Keratinocyte (primary cell): ENCODE measurements around the gene LSAMP. TPM values are rescaled to one million over a fixed set of nuclear protein-coding genes. Genes with fewer than 3 reads are reported as not detected.

ENCODE experiments used
- DNase-seq: peaks from one replicate; pipeline ENCODE4 v3.0.0-alpha.2; 2011; ENCODE audit warnings: low read depth, missing footprints, low spot score
- FAIRE-seq: peaks from 2 replicates; lab custom pipeline; 2011; peaks lifted over from hg19 to GRCh38; lab: Jason Lieb, UNC
- H2AFZ ChIP-seq: 2 replicates; pipeline ENCODE4 v1.6.0; 2012; ENCODE audit warnings: low read length, control low read depth, inconsistent platforms; ENCODE audit not compliant: control insufficient read depth
- H3K27ac ChIP-seq: 2 replicates; pipeline ENCODE4 v1.5.1; 2011; ENCODE audit warnings: low read length; ENCODE audit not compliant: control insufficient read depth, insufficient read depth
- H3K27me3 ChIP-seq: 3 replicates; pipeline ENCODE4 v1.6.0; 2011; ENCODE audit warnings: low read length; ENCODE audit not compliant: control insufficient read depth, insufficient read depth; ENCODE audit errors: extremely low read depth
- H3K36me3 ChIP-seq, 2 experiments: 2 replicates in 1 of 2; 3 replicates in 1 of 2; pipeline ENCODE4 v1.5.1; 2011; ENCODE audit warnings: low read length in 2 of 2, mild to moderate bottlenecking in 1 of 2; ENCODE audit not compliant: control insufficient read depth in 2 of 2, insufficient read depth in 2 of 2; ENCODE audit errors: extremely low read depth in 1 of 2
- H3K4me1 ChIP-seq: 3 replicates; pipeline ENCODE4 v1.5.1; 2011; ENCODE audit warnings: low read length; ENCODE audit not compliant: control insufficient read depth, insufficient read depth; ENCODE audit errors: extremely low read depth
- H3K4me2 ChIP-seq: 3 replicates; pipeline ENCODE4 v1.6.0; 2011; ENCODE audit warnings: low read depth, low read length; ENCODE audit not compliant: control insufficient read depth, insufficient read depth; ENCODE audit errors: extremely low read depth
- H3K4me3 ChIP-seq, 3 experiments: fragments of 200-600 bp in 1 of 3; sonication (generic) in 1 of 3; 2 replicates in 2 of 3; 3 replicates in 1 of 3; pipeline ENCODE4 v1.5.1; 2011 to 2016; ENCODE audit warnings: low read length in 3 of 3, mild to moderate bottlenecking in 3 of 3, control low read depth in 2 of 3, inconsistent platforms in 1 of 3, low read depth in 1 of 3, mixed read lengths in 1 of 3, mixed run types in 1 of 3, moderate library complexity in 1 of 3; ENCODE audit not compliant: control insufficient read depth in 2 of 3, insufficient read depth in 2 of 3; ENCODE audit errors: extremely low read depth in 1 of 3
- H3K79me2 ChIP-seq: 2 replicates; pipeline ENCODE4 v1.6.0; 2012; ENCODE audit warnings: low read length; ENCODE audit not compliant: control insufficient read depth, insufficient read depth
- H3K9ac ChIP-seq: 3 replicates; pipeline ENCODE4 v1.6.0; 2011; ENCODE audit warnings: low read length; ENCODE audit not compliant: control insufficient read depth, insufficient read depth; ENCODE audit errors: extremely low read depth
- H3K9me1 ChIP-seq: 3 replicates; pipeline ENCODE4 v1.6.0; 2011; ENCODE audit warnings: low read length; ENCODE audit not compliant: control insufficient read depth, insufficient read depth; ENCODE audit errors: extremely low read depth
- H3K9me3 ChIP-seq: 2 replicates; pipeline ENCODE4 v1.5.1; 2012; ENCODE audit warnings: low read depth, low read length; ENCODE audit not compliant: control insufficient read depth
- H4K20me1 ChIP-seq: 3 replicates; pipeline ENCODE4 v1.6.0; 2011; ENCODE audit warnings: low read length; ENCODE audit not compliant: control insufficient read depth, insufficient read depth; ENCODE audit errors: extremely low read depth
- EZH2 ChIP-seq: IDR thresholded peaks from one replicate; pipeline ENCODE4 v1.6.1; 2012; ENCODE audit warnings: inconsistent platforms, mild to moderate bottlenecking, low read length, moderate library complexity
- dilution Hi-C: fragments of 300-500 bp; cut with MboI; formaldehyde crosslinking; loops from one replicate; pipeline ENCODE4 v1.7.0; 2020; ENCODE audit warnings: low sequenced_read_pairs; ENCODE audit not compliant: extremely low pct_ligation_motif_present
- polyA plus RNA-seq, 5 experiments: library from polyadenylated mRNA; depleted of rRNA in 3 of 5; stranded (reverse) in 3 of 5; stranded (forward) in 1 of 5; unstranded in 1 of 5; fragments of >200 nt; gene quantifications; 1 replicate in 1 of 5; 2 replicates in 3 of 5; 3 replicates in 1 of 5; pipeline versions ENCODE4 v1.2.1 to v1.2.3, GENCODE V29; 2011 to 2012; ENCODE audit warnings: missing spikeins in 2 of 5, low read depth in 1 of 5, low replicate concordance in 1 of 5
- TF ChIP-seq, protein P1 (sequence below), 3 experiments: IDR thresholded peaks in 1 of 3; conservative IDR thresholded peaks in 1 of 3; optimal IDR thresholded peaks in 1 of 3; 2 replicates in 2 of 3; 3 replicates in 1 of 3; pipeline versions ENCODE3 to v1.5.1; 2011; ENCODE audit warnings: low read length in 3 of 3, mild to moderate bottlenecking in 3 of 3, moderate library complexity in 2 of 3, control low read depth in 1 of 3, inconsistent platforms in 1 of 3; ENCODE audit not compliant: insufficient read depth in 2 of 3; ENCODE audit errors: extremely low read depth in 1 of 3

The LSAMP gene
- polyA plus RNA-seq, 1 donor (not counting 4 experiments of a cell fraction or from before 2014, with no cell fraction given): 0.12 TPM

DNA sequence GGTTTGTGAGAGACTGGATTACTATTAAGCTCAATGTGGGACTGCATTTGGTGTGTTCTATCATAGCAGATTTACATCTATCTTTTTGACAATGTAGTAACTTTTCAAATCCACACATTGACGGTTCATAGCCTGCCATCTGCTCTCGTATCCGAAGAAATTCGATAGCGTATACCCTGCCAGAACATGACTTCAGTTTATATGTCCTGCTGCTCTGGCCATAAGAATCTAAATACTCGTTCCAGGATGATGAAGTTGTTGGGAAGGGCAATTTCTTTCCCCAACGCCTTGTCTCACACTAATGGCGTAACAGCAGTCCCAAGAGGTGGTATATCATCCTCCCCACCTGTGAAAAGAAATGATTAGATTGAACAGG is 180.0 kb downstream of the LSAMP start:
- H3K27me3 ChIP-seq: no peaks in the 10 kb centered on the region
- no peaks in the 10 kb centered on the region for H3K79me2 ChIP-seq
- no peak overlapping the region for H3K4me3 ChIP-seq
- no peaks in the 10 kb centered on the region for H3K9me1 ChIP-seq
- no peaks in the 10 kb centered on the region for H3K36me3 ChIP-seq
- DNase-seq: no peak
- no peak overlapping the region for H3K27ac ChIP-seq
- no peaks in the 10 kb centered on the region for H3K9me3 ChIP-seq
- H3K4me2 ChIP-seq: no peak overlapping the region
- no peak overlapping the region for H3K9ac ChIP-seq
- no peaks in the 10 kb centered on the region for H4K20me1 ChIP-seq
- no peak overlapping the region for H2AFZ ChIP-seq
- TF ChIP-seq, protein P1, sequence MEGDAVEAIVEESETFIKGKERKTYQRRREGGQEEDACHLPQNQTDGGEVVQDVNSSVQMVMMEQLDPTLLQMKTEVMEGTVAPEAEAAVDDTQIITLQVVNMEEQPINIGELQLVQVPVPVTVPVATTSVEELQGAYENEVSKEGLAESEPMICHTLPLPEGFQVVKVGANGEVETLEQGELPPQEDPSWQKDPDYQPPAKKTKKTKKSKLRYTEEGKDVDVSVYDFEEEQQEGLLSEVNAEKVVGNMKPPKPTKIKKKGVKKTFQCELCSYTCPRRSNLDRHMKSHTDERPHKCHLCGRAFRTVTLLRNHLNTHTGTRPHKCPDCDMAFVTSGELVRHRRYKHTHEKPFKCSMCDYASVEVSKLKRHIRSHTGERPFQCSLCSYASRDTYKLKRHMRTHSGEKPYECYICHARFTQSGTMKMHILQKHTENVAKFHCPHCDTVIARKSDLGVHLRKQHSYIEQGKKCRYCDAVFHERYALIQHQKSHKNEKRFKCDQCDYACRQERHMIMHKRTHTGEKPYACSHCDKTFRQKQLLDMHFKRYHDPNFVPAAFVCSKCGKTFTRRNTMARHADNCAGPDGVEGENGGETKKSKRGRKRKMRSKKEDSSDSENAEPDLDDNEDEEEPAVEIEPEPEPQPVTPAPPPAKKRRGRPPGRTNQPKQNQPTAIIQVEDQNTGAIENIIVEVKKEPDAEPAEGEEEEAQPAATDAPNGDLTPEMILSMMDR (optimal IDR thresholded peaks at IDR 0.05 in 1 of 3, IDR thresholded peaks at IDR 0.05 in 1 of 3, conservative IDR thresholded peaks at IDR 0.05 in 1 of 3; ENCODE audit: extremely low read depth in 1 of 3, insufficient read depth in 2 of 3, low read length in 3 of 3): no peak
- no peak for TF ChIP-seq EZH2
- dilution Hi-C loops: no loop called here
- H3K4me1 ChIP-seq: no peaks in the 10 kb centered on the region
- FAIRE-seq: no peak

DNA sequence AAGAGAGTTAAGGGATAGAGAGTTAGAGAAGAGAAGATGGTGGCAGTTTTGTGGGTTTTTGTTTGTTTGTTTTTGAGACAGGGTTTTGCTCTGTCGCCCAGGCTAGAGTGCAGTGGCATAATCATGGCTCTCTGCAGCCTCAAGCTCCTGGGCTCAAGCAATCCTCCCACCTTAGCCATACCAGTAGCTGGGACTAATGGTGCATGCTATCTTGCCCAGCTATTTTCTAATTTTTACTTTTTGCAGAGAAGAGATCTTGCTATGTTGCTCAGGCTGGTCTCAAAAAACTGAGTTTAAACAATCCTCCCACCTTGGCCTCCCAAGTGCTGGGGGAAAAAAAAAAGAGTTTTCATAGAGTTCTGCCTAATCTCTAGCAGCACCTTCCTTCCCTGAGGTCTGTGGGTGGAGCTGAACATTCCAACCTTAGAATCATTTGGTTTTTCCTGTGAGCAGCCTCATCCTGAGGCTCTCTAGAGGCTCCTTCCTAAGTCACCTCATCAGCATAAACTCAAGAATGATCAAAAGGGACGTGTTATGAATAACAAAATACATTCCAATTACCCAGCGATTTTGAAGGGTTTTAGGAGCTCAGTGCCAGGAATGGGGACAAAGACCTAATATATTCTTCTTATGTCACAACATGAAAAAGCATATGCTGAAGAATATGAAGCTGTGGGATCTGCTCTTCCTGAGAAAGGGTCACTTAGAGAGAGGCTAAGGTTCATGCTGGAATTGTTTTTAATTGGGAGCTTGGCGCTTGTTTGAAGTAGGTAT is 180.6 kb downstream of the LSAMP start:
- dilution Hi-C loops: no loop called here
- no peaks in the 10 kb centered on the region for H3K9me1 ChIP-seq
- no peaks in the 10 kb centered on the region for H4K20me1 ChIP-seq
- H3K4me3 ChIP-seq: no peak overlapping the region
- H3K27me3 ChIP-seq: no peaks in the 10 kb centered on the region
- H3K36me3 ChIP-seq: no peaks in the 10 kb centered on the region
- no peaks in the 10 kb centered on the region for H3K9me3 ChIP-seq
- no peak for DNase-seq
- no peaks in the 10 kb centered on the region for H3K4me1 ChIP-seq
- H2AFZ ChIP-seq: no peak overlapping the region
- no peak for FAIRE-seq
- no peak overlapping the region for H3K9ac ChIP-seq
- TF ChIP-seq EZH2: no peak
- TF ChIP-seq, protein P1 (optimal IDR thresholded peaks at IDR 0.05 in 1 of 3, IDR thresholded peaks at IDR 0.05 in 1 of 3, conservative IDR thresholded peaks at IDR 0.05 in 1 of 3; ENCODE audit: extremely low read depth in 1 of 3, insufficient read depth in 2 of 3, low read length in 3 of 3): no peak
- H3K79me2 ChIP-seq: no peaks in the 10 kb centered on the region
- no peak overlapping the region for H3K27ac ChIP-seq
- H3K4me2 ChIP-seq: no peak overlapping the region
